ENCODE results near the gene IHH.

IHH gene

GRCh38 chr2:219084791-219085190 is 24.1 kb upstream of the IHH start:
- no peaks in the 10 kb centered on the region for H3K27me3 ChIP-seq (ENCODE audit: low read depth)

GRCh38 chr2:219082332-219082958 is 21.7 kb upstream of the IHH start:
- no peaks in the 10 kb centered on the region for H3K27me3 ChIP-seq (ENCODE audit: low read depth)
- peaks cover 2% of the 10 kb centered on the region; the same call in 1 of the 2 replicates for H3K36me3 ChIP-seq (replicated peaks)
- no peak for DNase-seq (ENCODE audit: low spot score in 2 of 2)
- no peaks in the 10 kb centered on the region for H3K9me3 ChIP-seq
- H3K4me1 ChIP-seq: no peaks in the 10 kb centered on the region
- H3K4me3 ChIP-seq: no peak overlapping the region
- in situ Hi-C loops (cut with MboI; ENCODE audit: low sequenced_read_pairs): no loop called here

More at GRCh38 chr2:219084791-219085190, 24.1 kb upstream of the IHH start:
- Histone ChIP-seq H3K9me3 (no peaks in the 10 kb centered on the region), H3K4me1 (no peaks in the 10 kb centered on the region), H3K36me3 (replicated peaks) (no peaks in the 10 kb centered on the region), H3K4me3 (no peak overlapping the region)
- in situ Hi-C loops (cut with MboI; ENCODE audit: low sequenced_read_pairs): no loop called here
- no peak for DNase-seq (ENCODE audit: low spot score in 2 of 2)

GRCh38 chr2:219081701-219082331 is 21.1 kb upstream of the IHH start:
- no peak for DNase-seq (ENCODE audit: low spot score in 2 of 2)
- Histone ChIP-seq H3K27me3 (ENCODE audit: low read depth) (no peaks in the 10 kb centered on the region), H3K36me3 (replicated peaks) (peaks cover 4% of the 10 kb centered on the region; the same call in 1 of the 2 replicates), H3K4me1 (no peaks in the 10 kb centered on the region), H3K9me3 (no peaks in the 10 kb centered on the region), H3K4me3 (no peak overlapping the region)
- in situ Hi-C loops (cut with MboI; ENCODE audit: low sequenced_read_pairs): no loop called here

GRCh38 chr2:219081096-219081495 is 20.4 kb upstream of the IHH start:
- DNase-seq (ENCODE audit: low spot score in 2 of 2): no peak
- Histone ChIP-seq H3K4me3 (no peak overlapping the region), H3K36me3 (replicated peaks) (peaks cover 4% of the 10 kb centered on the region; the same call in 1 of the 2 replicates), H3K9me3 (no peaks in the 10 kb centered on the region), H3K4me1 (no peaks in the 10 kb centered on the region), H3K27me3 (ENCODE audit: low read depth) (no peaks in the 10 kb centered on the region)
- in situ Hi-C loops (cut with MboI; ENCODE audit: low sequenced_read_pairs): no loop called here

GRCh38 chr2:219079417-219079816 is 18.7 kb upstream of the IHH start:
- no peak for DNase-seq (ENCODE audit: low spot score in 2 of 2)
- Histone ChIP-seq H3K9me3 (no peaks in the 10 kb centered on the region), H3K27me3 (ENCODE audit: low read depth) (no peaks in the 10 kb centered on the region), H3K36me3 (replicated peaks) (peaks cover 4% of the 10 kb centered on the region), H3K4me3 (no peak overlapping the region), H3K4me1 (no peaks in the 10 kb centered on the region)
- in situ Hi-C loops (cut with MboI; ENCODE audit: low sequenced_read_pairs): no loop called here

- in situ Hi-C loops (cut with MboI; ENCODE audit: low sequenced_read_pairs): no loop called here
- H3K27me3 ChIP-seq (ENCODE audit: low read depth): no peaks in the 10 kb centered on the region
- DNase-seq (ENCODE audit: low spot score in 2 of 2): no peak
Observed at GRCh38 chr2:219078951-219079350, 18.2 kb upstream of the IHH start.

GRCh38 chr2:219078126-219078525 is 17.4 kb upstream of the IHH start:
- no peak for DNase-seq (ENCODE audit: low spot score in 2 of 2)
- Histone ChIP-seq H3K36me3 (replicated peaks) (peaks cover 4% of the 10 kb centered on the region), H3K27me3 (ENCODE audit: low read depth) (no peaks in the 10 kb centered on the region), H3K4me1 (no peaks in the 10 kb centered on the region), H3K9me3 (no peaks in the 10 kb centered on the region), H3K4me3 (no peak overlapping the region)
- in situ Hi-C loops (cut with MboI; ENCODE audit: low sequenced_read_pairs): no loop called here

More at GRCh38 chr2:219078951-219079350, 18.2 kb upstream of the IHH start:
- no peaks in the 10 kb centered on the region for H3K9me3 ChIP-seq
- peaks cover 4% of the 10 kb centered on the region for H3K36me3 ChIP-seq (replicated peaks)
- no peaks in the 10 kb centered on the region for H3K4me1 ChIP-seq
- H3K4me3 ChIP-seq: no peak overlapping the region

GRCh38 chr2:219076253-219076652 is 15.5 kb upstream of the IHH start:
- DNase-seq (ENCODE audit: low spot score in 2 of 2): no peak
- in situ Hi-C loops (cut with MboI; ENCODE audit: low sequenced_read_pairs): no loop called here
- H3K9me3 ChIP-seq: no peaks in the 10 kb centered on the region
- H3K4me1 ChIP-seq: no peaks in the 10 kb centered on the region
- H3K27me3 ChIP-seq (ENCODE audit: low read depth): no peaks in the 10 kb centered on the region
- no peak overlapping the region for H3K4me3 ChIP-seq
- peaks cover 4% of the 10 kb centered on the region for H3K36me3 ChIP-seq (replicated peaks)

GRCh38 chr2:219073413-219074129 is 12.8 kb upstream of the IHH start:
- Histone ChIP-seq H3K4me1 (no peaks in the 10 kb centered on the region), H3K4me3 (no peak overlapping the region), H3K9me3 (no peaks in the 10 kb centered on the region), H3K36me3 (replicated peaks) (peaks cover 4% of the 10 kb centered on the region), H3K27me3 (ENCODE audit: low read depth) (no peaks in the 10 kb centered on the region)
- DNase-seq (ENCODE audit: low spot score in 2 of 2): peak; percentile 34 to 66
- in situ Hi-C loops (cut with MboI; ENCODE audit: low sequenced_read_pairs): no loop called here

GRCh38 chr2:219072741-219073250 is 12.1 kb upstream of the IHH start:
- peaks cover 4% of the 10 kb centered on the region for H3K36me3 ChIP-seq (replicated peaks)
- in situ Hi-C loops (cut with MboI; ENCODE audit: low sequenced_read_pairs): no loop called here
- DNase-seq (ENCODE audit: low spot score in 2 of 2): no peak

GRCh38 chr2:219071131-219071816 is 10.6 kb upstream of the IHH start:
- no peak overlapping the region for H3K4me3 ChIP-seq
- no peaks in the 10 kb centered on the region for H3K9me3 ChIP-seq
- no peaks in the 10 kb centered on the region for H3K27me3 ChIP-seq (ENCODE audit: low read depth)
- no peaks in the 10 kb centered on the region; the same call in 1 of the 2 replicates for H3K36me3 ChIP-seq (replicated peaks)
- in situ Hi-C loops (cut with MboI; ENCODE audit: low sequenced_read_pairs): no loop called here
- DNase-seq (ENCODE audit: low spot score in 2 of 2): no peak
- no peaks in the 10 kb centered on the region for H3K4me1 ChIP-seq

More at GRCh38 chr2:219072741-219073250, 12.1 kb upstream of the IHH start:
- H3K9me3 ChIP-seq: no peaks in the 10 kb centered on the region
- no peak overlapping the region for H3K4me3 ChIP-seq
- H3K4me1 ChIP-seq: no peaks in the 10 kb centered on the region
- H3K27me3 ChIP-seq (ENCODE audit: low read depth): no peaks in the 10 kb centered on the region

- DNase-seq (ENCODE audit: low spot score in 2 of 2): no peak
- Histone ChIP-seq H3K9me3 (no peaks in the 10 kb centered on the region), H3K4me3 (no peak overlapping the region), H3K36me3 (replicated peaks) (no peaks in the 10 kb centered on the region), H3K27me3 (ENCODE audit: low read depth) (peaks cover 19% of the 10 kb centered on the region), H3K4me1 (peaks cover 11% of the 10 kb centered on the region)
- in situ Hi-C loops (cut with MboI; ENCODE audit: low sequenced_read_pairs): no loop called here
Observed at GRCh38 chr2:219065484-219065883, 4.8 kb upstream of the IHH start.

GRCh38 chr2:219062081-219062480 is 1.4 kb upstream of the IHH start:
- no peak overlapping the region for H3K4me3 ChIP-seq
- peaks cover 50% of the 10 kb centered on the region for H3K27me3 ChIP-seq (ENCODE audit: low read depth)
- no peaks in the 10 kb centered on the region for H3K36me3 ChIP-seq (replicated peaks)
- no peaks in the 10 kb centered on the region for H3K9me3 ChIP-seq
- in situ Hi-C loops (cut with MboI; ENCODE audit: low sequenced_read_pairs): no loop called here
- H3K4me1 ChIP-seq: peaks cover 11% of the 10 kb centered on the region
- DNase-seq (ENCODE audit: low spot score in 2 of 2): no peak

Data from HAP-1 (cell line).